Jurkat, Clone E6-1 (cell line): ENCODE data around the gene PLPP2.

Source experiments
- DNase-seq: peaks from one replicate; pipeline ENCODE4 v3.0.0-alpha.2; 2011; ENCODE audit warnings: low read depth, low spot score
- H3K4me3 ChIP-seq: 2 replicates; pipeline ENCODE4 v1.5.1; 2011; ENCODE audit warnings: mild to moderate bottlenecking, low read length, control low read depth, moderate library complexity

PLPP2 gene

GRCh38 chr19:317710-318508, 26.7 kb upstream of the PLPP2 start:
- DNase-seq = no peak

GRCh38 chr19:315811-316210, 24.6 kb upstream of the PLPP2 start:
- H3K4me3 ChIP-seq = no peak overlapping the region
- DNase-seq = no peak

More at GRCh38 chr19:317710-318508, 26.7 kb upstream of the PLPP2 start:
- H3K4me3 ChIP-seq = no peak overlapping the region

GRCh38 chr19:313988-314815, 23.0 kb upstream of the PLPP2 start:
- no peak overlapping the region for H3K4me3 ChIP-seq
- DNase-seq = no peak

- H3K4me3 ChIP-seq = no peak overlapping the region
- DNase-seq = no peak
Measured at GRCh38 chr19:313169-313987, 22.2 kb upstream of the PLPP2 start.

- no peak for DNase-seq
- no peak overlapping the region for H3K4me3 ChIP-seq
Measured at GRCh38 chr19:311813-312261, 20.6 kb upstream of the PLPP2 start.

- DNase-seq = no peak
- H3K4me3 ChIP-seq = no peak overlapping the region
Measured at GRCh38 chr19:310781-311496, 19.7 kb upstream of the PLPP2 start.

- no peak overlapping the region for H3K4me3 ChIP-seq
- no peak for DNase-seq
Measured at GRCh38 chr19:310141-310651, 19.0 kb upstream of the PLPP2 start.

- DNase-seq = no peak
Measured at GRCh38 chr19:309206-309565, 18.0 kb upstream of the PLPP2 start.

GRCh38 chr19:308471-309205, 17.4 kb upstream of the PLPP2 start:
- no peak overlapping the region for H3K4me3 ChIP-seq
- no peak for DNase-seq

More at GRCh38 chr19:309206-309565, 18.0 kb upstream of the PLPP2 start:
- no peak overlapping the region for H3K4me3 ChIP-seq

GRCh38 chr19:307793-308420, 16.7 kb upstream of the PLPP2 start:
- no peak for DNase-seq
- H3K4me3 ChIP-seq = no peak overlapping the region

- no peak for DNase-seq
- H3K4me3 ChIP-seq = no peak overlapping the region
Measured at GRCh38 chr19:307111-307531, 15.9 kb upstream of the PLPP2 start.

- no peak for DNase-seq
- no peak overlapping the region for H3K4me3 ChIP-seq
Measured at GRCh38 chr19:306151-306900, 15.1 kb upstream of the PLPP2 start.

- no peak overlapping the region for H3K4me3 ChIP-seq
- no peak for DNase-seq
Measured at GRCh38 chr19:305240-306150, 14.3 kb upstream of the PLPP2 start.

GRCh38 chr19:296476-297225, 5.4 kb upstream of the PLPP2 start:
- no peak for DNase-seq
- H3K4me3 ChIP-seq = no peak overlapping the region

GRCh38 chr19:295687-296370, 4.6 kb upstream of the PLPP2 start:
- no peak for DNase-seq
- no peak overlapping the region for H3K4me3 ChIP-seq
